Thyroid gland (tissue), 4 donors: Measurements from ENCODE around the gene MT4.

Experiments
- POLR2A ChIP-seq, 2 donors: fragments of 450-650 bp; IDR thresholded peaks; one replicate each; pipeline ENCODE4 v1.6.1; 2017; ENCODE audit warnings: antibody characterized with exemption in 2 of 2, mild to moderate bottlenecking in 2 of 2, moderate library complexity in 1 of 2
- TF ChIP-seq, protein P1 (sequence below), 6 experiments: fragments of 200-600 bp in 3 of 6; fragments of 450-650 bp in 3 of 6; sonication (generic) in 3 of 6; IDR thresholded peaks; one replicate each; pipeline ENCODE4 v1.5.1; 2016 to 2019; ENCODE audit warnings: antibody characterized with exemption in 6 of 6, mild to moderate bottlenecking in 2 of 6, inconsistent platforms in 1 of 6, moderate library complexity in 1 of 6

DNA sequence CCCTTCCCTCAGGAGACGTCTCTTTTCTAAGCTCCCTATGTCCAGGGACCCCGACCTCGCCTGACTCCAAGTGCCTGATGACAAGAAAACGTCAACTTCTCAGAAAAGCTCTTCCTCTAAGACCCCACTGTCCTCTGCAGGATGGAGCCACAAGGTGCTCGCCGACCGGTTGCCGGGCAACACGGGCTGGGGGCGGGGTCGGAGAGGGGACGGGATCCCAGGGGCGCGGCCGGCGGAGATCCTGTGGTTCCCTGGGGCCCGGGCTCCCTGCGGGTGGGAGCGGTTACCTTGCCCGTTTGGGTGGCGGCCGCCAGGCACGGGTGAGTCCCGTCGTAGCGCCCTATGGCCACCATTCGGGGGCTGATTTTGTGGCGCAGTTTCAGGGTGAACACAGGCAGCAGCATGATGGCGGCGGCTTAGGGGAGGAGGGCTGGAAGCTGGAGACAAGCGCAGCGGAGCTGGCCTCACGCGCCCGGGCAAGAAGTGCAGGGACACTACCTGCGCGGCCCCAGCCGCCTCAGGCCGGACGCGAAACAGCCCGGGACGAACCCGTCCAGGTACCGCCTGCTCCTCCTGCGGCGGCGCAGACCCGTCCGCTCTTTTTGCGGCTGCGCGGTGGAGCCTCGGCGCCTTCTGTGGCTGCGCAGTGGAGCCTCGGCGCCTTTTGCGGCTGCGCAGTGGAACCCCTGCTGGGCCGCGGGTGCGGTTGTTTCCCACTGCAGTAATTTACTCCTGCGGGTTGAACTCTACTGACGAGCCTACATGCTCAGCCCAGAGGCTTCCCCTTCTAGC is 45.2 kb upstream of the MT4 start, which contains the start of gene BBS2:
- TF ChIP-seq, protein P1, sequence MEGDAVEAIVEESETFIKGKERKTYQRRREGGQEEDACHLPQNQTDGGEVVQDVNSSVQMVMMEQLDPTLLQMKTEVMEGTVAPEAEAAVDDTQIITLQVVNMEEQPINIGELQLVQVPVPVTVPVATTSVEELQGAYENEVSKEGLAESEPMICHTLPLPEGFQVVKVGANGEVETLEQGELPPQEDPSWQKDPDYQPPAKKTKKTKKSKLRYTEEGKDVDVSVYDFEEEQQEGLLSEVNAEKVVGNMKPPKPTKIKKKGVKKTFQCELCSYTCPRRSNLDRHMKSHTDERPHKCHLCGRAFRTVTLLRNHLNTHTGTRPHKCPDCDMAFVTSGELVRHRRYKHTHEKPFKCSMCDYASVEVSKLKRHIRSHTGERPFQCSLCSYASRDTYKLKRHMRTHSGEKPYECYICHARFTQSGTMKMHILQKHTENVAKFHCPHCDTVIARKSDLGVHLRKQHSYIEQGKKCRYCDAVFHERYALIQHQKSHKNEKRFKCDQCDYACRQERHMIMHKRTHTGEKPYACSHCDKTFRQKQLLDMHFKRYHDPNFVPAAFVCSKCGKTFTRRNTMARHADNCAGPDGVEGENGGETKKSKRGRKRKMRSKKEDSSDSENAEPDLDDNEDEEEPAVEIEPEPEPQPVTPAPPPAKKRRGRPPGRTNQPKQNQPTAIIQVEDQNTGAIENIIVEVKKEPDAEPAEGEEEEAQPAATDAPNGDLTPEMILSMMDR (IDR thresholded peaks at IDR 0.05) = peak in 4 of 6 experiments; percentile 2 to 26 (median 10)
- TF ChIP-seq POLR2A (IDR thresholded peaks at IDR 0.05) = peak in 1 of 2 donors; percentile 89
